Stimulated activated CD4-positive, alpha-beta T cell treated with anti-CD3 and anti-CD28 coated beads, Interleukin-2, amount 100 ng/mL, for 48 hours (primary cell): ENCODE measurements around the gene TRIM33.
"Not testable (repeated sequence)": the region's sequence is repeated elsewhere in the genome, so short reads cannot be mapped to it uniquely, and the experiment has no call there.

Source experiments
- DNase-seq, 2 donors: peaks; one replicate each; pipeline ENCODE4 v3.0.0-alpha.2; 2020

The TRIM33 gene

GRCh38 chr1:114462341-114462740, 48.7 kb downstream of the TRIM33 start:
- DNase-seq = no peak

DNA sequence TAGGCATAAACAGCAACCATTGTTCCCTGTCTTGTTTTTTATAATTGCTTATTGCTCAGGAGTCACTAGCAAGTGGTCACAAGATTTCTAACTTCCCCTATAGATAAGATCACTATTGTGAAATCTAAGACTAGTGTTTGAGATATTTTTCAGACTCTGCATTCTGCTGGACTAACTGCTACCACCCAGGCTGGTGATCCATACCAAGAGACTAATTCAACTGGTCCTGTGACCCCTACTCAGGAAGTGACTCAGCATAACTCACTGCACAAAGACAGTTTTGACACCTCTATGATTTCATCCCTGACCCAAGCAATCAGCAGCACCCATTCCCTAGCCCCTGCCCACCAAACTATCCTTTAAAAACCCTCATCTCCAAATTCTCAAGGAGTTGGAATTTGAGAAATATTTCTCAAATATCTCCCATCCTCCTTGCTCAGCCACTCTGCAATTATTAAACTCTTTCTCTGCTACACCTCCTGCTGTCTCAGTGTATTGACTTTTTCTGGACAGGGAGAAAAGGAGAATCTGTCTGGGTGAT, 52.7 kb downstream of the TRIM33 start:
- no peak for DNase-seq

DNA sequence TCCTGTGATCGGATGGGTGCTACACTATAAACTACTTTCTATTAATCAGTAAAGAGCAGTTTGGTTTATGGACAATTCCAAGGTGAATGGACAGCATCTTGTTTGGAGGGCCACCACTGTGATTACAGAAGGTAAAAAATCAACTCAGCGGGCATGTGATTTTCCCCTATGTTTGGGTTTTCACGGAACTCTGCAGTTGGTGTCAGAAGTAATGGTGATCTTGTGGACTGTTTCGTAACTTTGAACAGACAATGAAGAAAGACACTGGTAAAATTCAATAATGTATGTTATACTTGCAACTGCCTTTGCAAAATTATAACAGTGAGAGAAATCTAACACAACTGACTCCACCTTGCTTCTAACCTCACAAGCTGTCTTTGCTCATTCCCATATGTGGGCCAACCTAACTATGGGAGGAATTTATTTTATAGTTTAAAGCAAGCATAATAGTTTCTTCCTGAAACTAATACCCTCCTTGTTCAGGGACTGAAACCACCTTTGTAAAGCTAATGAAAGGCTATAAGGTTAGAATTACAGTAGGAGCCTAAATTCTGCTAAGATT, 53.2 kb downstream of the TRIM33 start:
- no peak for DNase-seq

- no peak for DNase-seq
Observed at GRCh38 chr1:114456586-114456985, 54.4 kb downstream of the TRIM33 start.

- DNase-seq = no peak
Observed at GRCh38 chr1:114455102-114455785, 55.8 kb downstream of the TRIM33 start.

DNA sequence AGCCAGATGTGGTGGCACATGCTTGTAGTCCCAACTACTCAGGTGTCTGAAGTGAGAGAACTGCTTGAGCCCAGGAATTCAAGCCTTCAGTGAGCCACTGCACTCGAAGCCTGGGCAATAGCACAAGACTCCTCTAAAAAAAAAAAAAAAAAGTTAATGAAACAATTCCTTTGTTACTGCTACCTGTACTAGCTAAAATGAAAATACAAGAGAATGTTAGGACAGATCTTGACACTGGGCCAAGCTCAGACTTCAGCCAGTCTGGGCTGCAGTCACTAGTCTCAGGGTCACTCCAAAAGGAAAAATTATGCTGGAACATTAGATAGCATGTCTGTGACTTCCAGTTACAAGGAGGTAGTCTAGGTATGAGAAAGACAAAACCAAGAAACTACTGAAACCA, 56.5 kb downstream of the TRIM33 start:
- no peak for DNase-seq

DNA sequence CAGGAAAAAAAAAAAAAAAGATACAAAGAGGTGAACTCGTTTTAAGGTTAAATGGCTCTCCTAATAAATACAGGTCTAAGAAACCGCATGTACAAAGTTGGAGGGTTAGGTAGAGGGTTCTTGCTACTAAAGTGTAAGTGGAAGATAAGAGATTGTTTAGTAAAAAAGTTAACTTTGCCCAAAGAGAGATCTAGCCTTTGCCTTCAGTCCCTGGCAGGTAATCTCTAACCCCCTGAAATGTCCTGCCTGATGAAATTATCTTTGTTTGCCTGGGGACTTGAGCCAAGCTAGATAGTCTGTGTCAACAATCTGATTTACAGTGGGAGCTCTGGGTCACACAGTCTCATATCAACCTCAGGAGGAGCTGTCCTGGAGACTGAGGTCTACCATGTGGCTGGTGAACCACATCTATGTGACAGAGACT, 57.6 kb downstream of the TRIM33 start:
- no peak for DNase-seq

DNA sequence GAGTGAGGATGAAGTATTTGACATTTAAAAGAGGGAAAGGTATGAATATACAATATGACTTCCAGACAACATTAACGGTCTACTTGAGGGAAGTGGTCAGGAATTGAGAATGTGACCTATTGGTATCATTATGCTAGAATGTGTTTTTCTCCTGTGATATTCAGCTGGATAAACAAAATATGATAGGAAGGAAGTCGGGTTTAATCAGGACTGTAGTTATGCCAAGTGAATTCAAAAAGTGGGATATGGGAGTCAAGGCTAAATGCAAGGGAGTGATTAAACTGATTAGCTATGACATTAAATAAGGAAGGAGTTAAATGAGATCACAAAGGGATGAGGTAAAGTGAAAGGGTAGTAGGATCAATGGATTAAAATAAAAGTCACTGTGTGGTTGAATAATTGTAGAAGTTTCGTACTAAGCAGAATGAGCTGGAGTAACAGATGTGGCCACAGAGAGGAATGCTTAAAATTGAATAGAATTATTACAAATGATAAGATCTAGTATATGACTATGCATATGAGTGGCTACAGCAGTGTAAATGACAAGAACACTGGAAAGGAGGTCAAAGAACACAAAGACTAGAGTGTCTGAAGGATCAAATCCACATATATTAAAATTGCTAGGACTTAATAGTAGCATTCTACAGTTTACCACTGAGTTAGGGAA, 62.5 kb downstream of the TRIM33 start:
- DNase-seq = no peak

DNA sequence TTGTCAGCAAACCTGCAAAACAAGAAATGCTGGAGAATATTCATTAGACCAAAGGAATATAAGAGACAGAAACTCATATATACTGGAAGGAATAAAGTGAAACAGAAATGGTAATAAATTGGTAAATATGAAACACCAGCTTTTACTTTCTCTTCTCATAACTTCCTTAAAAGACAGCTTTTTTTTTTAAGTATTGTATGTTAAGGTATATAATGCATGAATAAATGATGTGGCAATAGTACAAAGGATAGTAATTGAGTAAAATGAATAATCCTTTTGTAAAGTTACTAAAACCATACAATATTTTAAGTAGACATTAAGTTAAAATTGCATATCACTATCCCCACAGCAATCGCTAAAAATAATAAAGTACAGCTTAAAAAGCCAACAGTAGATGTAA, 64.8 kb downstream of the TRIM33 start:
- no peak for DNase-seq

DNA sequence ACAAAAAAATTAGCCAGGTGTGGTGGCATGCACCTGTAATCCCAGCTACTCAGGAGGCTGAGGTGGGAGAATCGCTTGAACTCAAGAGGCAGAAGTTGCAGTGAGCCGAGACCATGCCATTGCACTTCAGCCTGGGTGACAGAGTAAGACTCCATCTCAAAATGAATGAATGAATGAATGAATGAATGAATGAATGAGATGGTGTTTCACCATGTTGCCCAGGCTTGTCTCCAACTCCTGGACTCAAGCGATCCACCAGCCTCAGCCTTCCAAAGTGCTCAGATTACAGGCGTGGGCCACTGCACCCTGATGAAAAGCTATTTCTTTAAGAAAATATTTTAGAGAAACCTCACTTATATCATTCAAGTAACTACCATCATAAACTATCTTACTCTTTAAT, 67.8 kb downstream of the TRIM33 start:
- DNase-seq = not testable (repeated sequence)

- DNase-seq = no peak
Observed at GRCh38 chr1:114441332-114441731, 69.7 kb downstream of the TRIM33 start.

DNA sequence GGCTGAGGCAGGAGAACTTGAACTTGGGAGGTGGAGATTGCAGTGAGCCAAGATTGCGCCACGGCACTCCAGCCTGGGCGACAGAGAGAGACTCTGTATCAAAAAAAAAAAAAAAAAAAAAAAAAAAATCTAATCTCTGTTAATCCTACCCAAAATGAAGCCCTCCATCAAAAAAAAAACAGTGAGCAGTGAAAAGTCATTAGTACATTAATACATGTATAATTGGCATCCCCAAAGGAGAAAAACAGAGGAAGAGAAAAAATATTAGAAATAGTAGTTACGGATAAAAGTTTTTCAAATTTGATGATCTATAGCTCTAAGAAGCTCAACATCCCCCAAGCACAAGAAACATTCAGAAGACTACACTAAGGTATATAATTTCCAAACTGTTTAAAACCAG, 71.6 kb downstream of the TRIM33 start:
- no peak for DNase-seq

DNA sequence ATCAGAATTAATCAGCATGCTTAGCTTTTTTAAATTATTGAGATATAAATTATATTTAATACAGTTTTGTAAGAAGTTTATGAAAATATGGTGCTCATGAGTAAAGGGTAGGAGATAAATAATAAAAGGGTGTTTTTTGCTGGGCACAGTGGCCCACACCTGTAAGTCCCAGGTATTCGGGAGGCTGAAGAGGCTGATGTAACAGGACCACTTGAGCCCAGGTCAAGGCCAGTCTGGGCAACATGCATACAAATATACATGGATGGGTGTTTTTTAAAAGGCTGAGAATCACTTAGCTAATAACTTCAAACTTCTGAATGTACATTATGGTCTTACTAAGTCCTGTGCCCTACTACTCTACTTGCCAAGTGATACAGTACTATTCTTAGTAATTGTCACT, 73.2 kb downstream of the TRIM33 start:
- DNase-seq = no peak

- no peak for DNase-seq
Observed at GRCh38 chr1:114436799-114437198, 74.2 kb downstream of the TRIM33 start.

GRCh38 chr1:114435088-114435715, 75.8 kb downstream of the TRIM33 start:
- no peak for DNase-seq

- no peak for DNase-seq
Observed at GRCh38 chr1:114431026-114431425, 80.0 kb downstream of the TRIM33 start.

GRCh38 chr1:114428083-114428754, 82.8 kb downstream of the TRIM33 start:
- DNase-seq = peak in 1 of 2 donors; percentile 2

DNA sequence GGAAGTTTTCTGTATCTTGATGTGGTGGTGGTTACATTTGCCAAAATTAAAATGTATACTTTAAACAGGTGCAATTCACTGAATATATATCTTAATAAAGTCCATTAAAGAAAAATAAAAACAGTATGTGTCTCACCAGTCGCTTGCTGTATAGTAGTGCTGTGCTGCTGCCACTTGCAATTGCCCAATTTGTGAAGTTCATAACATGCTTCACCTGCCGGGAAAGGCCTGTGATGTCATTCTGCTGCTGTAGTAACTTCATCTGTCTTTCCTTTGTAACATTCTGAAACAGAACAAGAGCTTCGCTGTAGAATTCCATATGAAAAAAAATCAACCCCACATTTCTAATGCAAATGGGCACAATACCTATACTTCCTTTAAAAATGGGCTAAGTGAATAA, 83.4 kb downstream of the TRIM33 start:
- DNase-seq = no peak

GRCh38 chr1:114423455-114423854, 87.5 kb downstream of the TRIM33 start:
- DNase-seq = no peak

DNA sequence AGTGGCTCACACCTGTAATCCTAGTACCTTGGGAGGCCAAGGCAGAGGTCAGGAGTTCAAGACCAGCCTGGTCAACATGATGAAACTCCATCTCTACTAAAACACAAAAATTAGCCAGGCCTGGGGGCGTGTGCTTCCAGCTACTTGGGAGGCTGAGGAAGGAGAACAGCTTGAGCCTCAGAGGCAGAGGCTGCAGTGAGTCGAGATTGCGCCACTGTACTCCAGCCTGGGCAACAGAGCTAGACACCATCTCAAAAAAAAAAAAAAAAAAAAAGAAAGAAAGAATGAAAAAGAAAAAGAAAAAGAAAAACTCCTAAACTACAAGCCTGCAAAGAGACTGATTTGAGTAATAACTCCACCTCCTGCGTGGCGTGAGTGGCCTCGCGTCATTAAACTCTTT, 92.1 kb downstream of the TRIM33 start:
- DNase-seq = not testable (repeated sequence)

DNA sequence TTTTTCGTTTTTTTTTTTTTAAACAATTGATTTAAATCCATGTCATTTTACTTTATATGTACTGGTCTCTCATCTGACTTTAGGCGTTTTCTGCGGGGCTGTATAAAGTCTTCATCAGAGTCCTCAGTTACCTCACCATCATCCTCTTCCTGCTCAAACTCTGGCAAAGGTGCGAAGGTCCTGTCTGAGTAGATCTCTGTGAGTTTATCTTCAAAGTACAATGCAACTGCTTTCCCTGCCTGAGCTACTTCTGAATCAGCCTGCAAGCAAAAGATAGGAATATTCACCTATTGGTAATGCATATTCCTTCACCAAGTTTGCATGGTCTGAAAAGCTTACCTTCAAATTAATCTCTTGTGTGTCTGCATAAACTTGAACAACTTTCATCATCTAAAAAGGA, 113.4 kb downstream of the TRIM33 start:
- DNase-seq = no peak

- DNase-seq = no peak
Observed at GRCh38 chr1:114395863-114396262, 115.1 kb downstream of the TRIM33 start.

DNA sequence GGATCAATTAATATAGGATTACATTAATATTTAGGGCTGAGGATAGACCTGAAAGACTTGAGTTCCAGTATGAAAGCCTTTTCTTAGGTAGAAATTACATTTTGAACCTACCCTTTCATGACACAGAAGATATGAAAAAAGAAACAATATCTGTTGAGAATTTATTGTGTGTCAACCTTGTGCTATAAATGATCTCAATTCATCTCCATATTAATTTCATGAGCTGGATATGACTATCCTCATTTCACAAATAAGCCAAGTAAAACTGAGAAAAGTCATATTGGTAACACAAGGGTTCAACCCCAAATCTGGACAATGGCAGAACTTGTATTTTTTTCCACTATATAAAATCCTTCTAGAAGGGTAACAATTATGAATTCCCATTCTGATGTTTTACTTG, 120.0 kb downstream of the TRIM33 start:
- DNase-seq = no peak
